ENCODE data around the gene MUC4. TPM values are rescaled to one million over a fixed set of nuclear protein-coding genes. Genes with fewer than 3 reads are reported as not detected.

The MUC4 gene
- 0.11 TPM for polyA plus RNA-seq (2013, experiment 1 of 2; ENCODE audit: insufficient read length)
- 0.01 TPM for polyA plus RNA-seq (2013, experiment 2 of 2; ENCODE audit: insufficient read length)

DNA sequence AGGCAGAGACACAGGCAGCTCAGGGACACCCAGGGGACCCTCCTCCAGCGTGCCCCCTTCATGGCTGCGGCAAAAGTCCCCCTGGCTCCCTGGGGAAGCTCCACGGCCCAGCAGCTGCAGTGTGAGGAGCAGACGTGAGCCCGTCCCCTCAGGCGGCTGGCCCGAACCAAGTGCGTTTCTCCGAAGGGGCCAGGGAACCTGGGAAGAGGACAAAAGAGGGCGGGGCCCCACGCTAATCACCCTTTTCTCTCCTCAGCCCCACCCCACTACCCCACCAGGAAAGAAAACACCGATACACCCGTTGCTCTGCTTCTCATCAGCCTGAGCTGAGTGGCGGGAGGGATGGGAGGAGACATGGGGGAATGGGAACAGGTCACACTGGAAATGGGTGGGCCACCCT lies at the start of gene MUC4:
MUC4 (minus strand) TSS at position 174 of the 400 bp plus-strand sequence; CDS start at position 62, 112 bp downstream.
- no peak for DNase-seq

- DNase-seq = no peak
Measured at GRCh38 chr3:195860456-195860855, 48.7 kb upstream of the MUC4 start.

GRCh38 chr3:195859846-195860411 lies 48.2 kb upstream of the MUC4 start:
- no peak for DNase-seq

DNA sequence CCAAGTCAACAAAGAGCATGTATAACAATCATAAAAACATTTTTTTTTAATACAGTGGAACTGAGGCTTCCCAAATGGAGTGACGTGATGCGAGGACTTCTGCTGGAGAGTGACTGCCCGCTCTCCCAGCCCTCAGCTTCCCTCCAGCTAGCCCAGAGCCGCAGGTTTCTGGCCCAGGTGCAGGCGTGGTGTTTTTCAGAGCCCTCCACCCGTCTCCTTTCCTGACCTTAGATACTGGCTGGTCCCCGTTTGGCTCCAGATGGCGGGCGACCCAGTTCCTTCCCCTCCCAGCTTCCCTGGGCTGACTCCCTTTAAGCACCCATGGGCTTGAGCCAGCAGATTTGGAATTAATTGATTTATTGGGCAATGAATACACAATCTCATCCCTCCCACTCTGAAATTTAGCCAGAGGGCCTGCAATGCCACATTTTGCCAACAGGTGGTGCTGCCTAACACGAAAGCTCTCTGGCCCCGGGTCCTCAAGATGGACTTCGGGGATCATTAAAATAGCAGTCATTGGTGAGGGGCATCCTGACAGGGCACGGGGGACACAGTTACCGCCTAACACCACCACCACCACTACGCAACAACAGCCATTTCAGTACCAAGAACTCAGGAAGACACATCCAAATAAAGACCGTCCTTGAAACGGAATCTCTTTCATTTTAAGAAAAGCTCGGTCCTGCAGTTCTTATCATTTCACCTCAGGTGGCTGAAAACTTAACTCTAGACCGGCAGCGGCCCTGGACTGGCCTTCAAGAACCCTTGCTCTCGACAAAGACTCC lies 47.5 kb upstream of the MUC4 start:
- DNase-seq = peak; percentile 54

DNA sequence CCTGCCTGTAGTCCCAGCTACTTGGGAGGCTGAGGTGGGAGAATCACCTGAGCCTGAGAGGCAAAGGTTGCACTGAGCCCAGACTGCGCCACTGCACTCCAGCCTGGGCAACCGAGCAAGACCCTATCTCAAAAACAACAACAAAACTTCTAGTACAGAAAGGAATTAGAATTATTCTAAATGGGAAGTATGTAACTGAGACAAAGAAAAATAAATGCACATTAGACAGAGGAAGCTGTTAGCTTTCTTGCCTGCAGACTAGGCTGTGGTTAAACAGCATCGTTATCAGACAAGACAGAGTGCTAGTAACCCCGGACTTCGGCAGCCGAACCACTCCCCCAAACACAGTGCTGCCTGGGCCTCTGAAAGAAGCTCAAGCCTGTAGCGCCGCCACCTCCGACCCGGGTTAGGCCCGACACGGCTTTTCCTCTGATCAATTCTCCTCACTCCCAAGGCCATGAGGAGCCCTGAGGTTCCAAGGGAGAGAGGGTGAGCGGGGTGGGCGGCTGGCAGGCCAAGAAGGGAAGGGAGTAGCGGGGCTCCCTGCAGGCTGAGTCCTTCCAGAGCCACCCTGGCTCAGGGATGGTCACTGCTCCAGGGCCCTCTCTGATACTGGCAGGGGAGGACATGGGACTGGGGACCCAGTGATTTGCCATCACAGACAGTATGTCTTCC lies 44.8 kb upstream of the MUC4 start:
- DNase-seq = no peak

GRCh38 chr3:195855471-195856409 lies 44.0 kb upstream of the MUC4 start:
- no peak for DNase-seq

DNA sequence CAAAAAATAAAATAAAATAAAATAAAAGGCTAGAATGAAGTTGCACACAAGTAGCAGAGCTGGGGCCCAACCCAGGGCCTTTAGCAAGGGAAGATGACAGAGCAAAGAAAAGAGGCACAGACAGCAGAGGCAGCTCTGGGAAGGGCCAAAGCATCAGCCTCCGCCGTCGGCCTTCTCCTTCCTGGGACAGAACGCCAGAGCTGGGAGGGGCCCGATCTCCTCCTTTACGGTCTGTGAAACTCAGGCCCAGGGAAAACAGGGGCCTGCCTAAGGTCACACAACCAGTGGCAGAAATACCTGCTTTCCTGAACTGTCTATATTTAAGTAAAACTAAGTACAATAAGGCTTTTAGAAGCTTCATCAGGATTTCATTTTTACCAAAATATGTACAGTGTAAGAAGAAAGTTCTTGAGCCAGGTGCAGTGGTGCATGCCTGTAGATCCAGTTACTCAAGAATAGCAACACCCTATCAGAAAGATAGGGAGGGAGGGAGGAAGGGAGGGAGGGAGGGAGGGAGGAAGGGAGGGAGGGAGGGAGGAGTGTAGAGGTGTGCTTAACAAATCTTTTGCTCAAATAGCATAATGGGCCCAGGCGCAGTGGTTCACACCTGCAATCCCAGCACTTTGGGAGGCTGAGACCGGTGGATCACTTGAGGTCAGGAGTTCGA lies 43.0 kb upstream of the MUC4 start:
- no peak for DNase-seq

DNA sequence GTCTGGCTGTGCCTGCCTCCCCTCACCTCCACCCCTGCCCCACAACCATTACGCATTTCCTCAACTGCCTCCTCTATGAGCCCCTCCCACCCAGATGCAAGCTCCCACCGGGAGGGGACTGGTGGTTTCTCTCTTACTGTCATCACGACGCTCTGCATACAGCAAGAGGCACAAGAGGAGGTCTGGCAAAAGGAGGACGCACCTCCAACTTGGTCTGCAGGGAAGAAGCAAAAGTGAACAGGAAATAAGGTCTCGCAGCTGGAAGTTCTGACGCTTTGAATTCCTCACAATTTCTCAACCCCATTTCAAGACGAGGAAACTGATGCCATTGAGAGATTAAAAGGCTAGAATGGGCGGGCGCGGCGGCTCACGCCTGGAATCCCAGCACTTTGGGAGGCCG lies 42.3 kb upstream of the MUC4 start:
- DNase-seq = no peak

DNA sequence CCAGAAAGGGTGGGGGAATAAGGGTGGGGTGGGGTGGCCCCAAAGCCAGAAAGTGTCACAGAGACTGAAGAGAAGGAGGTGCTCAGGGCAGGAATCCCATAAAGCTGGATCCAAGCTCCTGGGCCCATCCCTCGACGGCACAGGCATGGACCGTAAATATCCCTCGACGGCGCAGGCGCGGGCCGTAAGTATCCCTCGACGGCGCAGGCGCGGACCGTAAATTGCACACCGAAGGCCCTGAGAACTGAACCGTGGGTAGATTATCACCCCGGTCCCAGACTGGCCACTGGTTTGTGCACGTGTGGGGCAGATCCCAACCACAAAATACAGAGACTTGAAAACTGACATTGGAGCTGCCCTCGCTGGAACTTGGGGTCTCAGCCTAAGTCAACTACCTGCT lies 41.3 kb upstream of the MUC4 start:
- DNase-seq = no peak

- DNase-seq = peak; percentile 89
Measured at GRCh38 chr3:195850857-195851543, 39.3 kb upstream of the MUC4 start.

- DNase-seq = peak; percentile 40
Measured at GRCh38 chr3:195849322-195850074, 37.8 kb upstream of the MUC4 start.

- DNase-seq = peak; percentile 16
Measured at GRCh38 chr3:195847055-195847950, 35.6 kb upstream of the MUC4 start.

GRCh38 chr3:195845483-195845882 lies 33.8 kb upstream of the MUC4 start:
- no peak for DNase-seq

DNA sequence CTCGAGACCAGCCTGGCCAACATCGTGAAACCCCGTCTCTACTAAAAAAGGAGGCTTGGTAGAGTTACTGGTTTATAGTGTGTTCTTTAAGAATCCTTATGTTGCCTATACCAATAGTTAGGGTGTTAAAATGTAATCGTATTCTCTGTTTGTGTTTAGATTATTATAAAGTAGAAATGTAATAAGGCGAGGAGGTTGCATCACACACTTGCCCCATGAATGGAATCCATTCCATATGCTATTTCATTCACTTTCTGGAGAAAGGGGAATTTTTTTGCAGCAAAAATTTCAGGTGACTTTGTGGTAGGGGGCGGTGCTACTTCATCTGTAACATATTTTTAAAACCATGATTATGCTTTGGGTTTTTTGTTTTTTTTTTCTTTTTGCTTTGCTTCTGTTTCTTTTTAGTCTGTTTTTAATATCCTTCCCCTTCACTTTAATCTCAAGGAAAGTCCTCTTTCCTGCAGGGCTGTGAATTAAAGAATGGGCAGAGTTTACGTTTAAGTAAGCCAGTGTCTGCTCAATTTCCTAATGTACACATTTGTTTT lies 33.0 kb upstream of the MUC4 start:
- no peak for DNase-seq

DNA sequence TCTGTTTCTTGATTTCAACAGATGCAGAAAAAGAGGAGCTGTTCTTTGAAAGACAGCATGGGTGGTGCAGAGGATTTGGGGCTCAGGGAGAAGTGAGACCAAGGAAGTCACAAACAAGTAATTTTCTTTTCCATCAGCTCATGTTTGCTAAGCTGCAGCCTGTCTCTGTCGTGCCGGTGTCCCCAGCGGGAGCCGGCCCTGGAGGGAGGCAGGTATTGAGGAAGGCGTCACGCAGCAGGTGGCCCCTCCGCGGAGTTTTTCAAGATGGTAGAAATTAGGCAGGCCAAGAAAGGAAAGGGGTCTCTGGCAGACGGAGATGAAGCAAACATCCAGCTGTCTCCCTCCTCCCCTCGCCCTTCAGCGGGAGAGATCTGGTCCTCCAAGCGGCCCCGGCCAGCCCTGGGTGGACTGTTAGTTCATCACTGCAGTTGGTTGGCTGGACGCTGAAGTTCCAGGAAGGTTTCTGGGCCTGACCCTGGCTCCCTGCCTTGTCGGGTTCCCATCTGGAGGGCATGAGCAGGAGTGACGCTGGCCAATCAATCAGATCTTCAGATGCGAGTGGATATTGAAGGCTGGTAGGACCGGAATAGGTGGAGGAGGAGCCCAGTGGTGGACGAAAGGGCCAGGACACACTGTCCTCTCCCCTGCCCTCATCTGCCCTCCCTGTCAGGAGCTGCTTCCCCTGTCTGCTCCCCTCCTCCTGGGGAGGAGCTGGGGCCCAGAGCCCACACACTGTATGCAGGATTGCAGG lies 27.7 kb upstream of the MUC4 start:
- no peak for DNase-seq

DNA sequence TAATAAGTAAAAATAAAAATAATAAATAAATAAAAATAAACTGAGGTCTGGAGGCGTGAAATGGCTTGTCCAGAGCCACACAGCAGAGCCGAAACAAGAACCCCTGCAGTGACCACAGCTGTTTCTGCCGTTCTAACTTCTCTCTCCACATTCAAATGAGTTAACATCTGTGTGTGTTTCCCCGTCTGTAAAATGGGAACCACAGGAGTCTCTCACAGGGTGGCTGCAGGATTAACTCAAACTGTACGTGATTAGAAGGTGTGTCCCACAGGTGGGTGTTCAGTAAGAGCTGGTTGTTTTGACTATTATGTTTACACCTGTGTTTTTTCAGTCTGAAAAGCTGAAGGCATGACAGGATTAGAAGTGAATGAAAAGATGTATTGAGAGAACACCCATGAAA lies 27.0 kb upstream of the MUC4 start:
- DNase-seq = no peak

DNA sequence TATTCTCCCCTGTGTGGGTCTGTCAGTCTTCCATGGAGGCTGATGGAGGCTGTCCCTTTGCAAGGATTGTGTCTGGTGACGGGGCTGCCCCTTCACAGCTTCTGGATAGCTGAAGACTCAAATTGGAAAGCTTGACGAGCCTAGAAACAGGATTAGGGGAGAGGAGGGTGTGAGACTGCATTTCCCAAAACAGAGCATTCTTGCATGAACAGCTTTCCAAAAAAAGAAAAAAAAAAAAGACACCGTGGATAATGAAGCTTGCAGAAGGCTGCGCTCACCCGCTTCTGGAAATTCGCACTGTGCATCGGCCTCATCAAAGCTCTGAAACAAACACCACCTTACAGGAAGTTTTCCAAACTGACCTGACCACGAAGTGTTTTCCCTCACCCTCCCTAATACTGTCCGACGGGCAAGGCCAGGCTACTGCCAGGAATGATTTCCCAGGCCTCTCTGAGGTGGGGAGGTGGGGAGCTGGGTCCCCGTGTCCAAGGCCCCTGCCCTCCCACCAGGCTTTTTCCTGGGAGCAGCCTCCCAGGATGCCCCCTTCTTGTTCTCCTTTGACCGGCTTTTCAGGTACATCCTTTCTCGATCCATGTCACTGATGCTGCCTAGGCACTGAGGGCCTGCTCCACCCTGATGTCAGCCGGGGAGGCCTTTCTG lies 24.9 kb upstream of the MUC4 start:
- no peak for DNase-seq

DNA sequence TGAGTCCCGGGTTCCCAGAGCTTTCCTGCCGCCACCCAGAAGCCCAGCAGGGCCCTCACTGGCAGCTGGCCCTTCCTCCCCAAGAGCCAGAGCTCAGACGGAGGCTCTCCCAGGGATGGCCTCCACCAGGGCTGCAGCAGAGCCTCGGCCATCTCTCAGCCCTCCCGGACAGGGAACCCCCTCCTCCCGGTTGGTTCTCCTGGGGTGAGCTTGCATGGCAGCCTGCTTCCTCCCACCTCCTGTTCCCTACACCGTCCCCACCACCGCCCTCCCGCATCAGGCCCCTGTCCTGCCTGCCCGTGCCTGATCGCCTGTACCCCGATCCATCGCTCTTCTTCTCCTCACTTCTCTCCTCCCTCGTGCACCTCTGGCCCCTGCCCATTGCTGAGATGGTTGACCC lies 24.1 kb upstream of the MUC4 start:
- no peak for DNase-seq

Measured in fibroblast of skin of scalp (primary cell).